Right lobe of liver (tissue), 6 donors: Measurements from ENCODE around the gene ZRANB3. TPM values are rescaled to one million over a fixed set of nuclear protein-coding genes. Genes with fewer than 3 reads are reported as not detected.
A peak's percentile ranks its signal among the peaks of the same experiment; 100 is the strongest.
"Not testable (repeated sequence)": the region's sequence is repeated elsewhere in the genome, so short reads cannot be mapped to it uniquely, and the experiment has no call there.

Experiments
- ATAC-seq, 4 donors: fragments of 200-7000 bp; cut with Tn5 transposase; one replicate each; pipeline ENCODE4 v1.9.1; 2020; ENCODE audit warnings: mild to moderate bottlenecking in 4 of 4, moderate library complexity in 4 of 4
- DNase-seq, 3 donors: peaks; one replicate each; pipeline ENCODE4 v3.0.0-alpha.2; 2020
- H3K27ac ChIP-seq, 3 donors: fragments of 200-600 bp; one replicate each; pipeline ENCODE4 v1.8.0; 2022
- H3K27me3 ChIP-seq, 2 donors: fragments of 200-600 bp; one replicate each; pipeline ENCODE4 v1.8.0; 2022
- H3K36me3 ChIP-seq, 4 donors: fragments of 200-600 bp; sonication (generic) in 1 of 4; one replicate each; pipeline versions ENCODE4 v1.5.1 to v1.8.0; 2017 to 2022; ENCODE audit warnings: control low read depth in 1 of 4
- H3K4me1 ChIP-seq, 4 donors: fragments of 200-600 bp; sonication (generic) in 1 of 4; one replicate each; pipeline versions ENCODE4 v1.5.1 to v1.8.0; 2017 to 2022; ENCODE audit warnings: control low read depth in 1 of 4
- H3K4me3 ChIP-seq, 3 donors: fragments of 200-600 bp; one replicate each; pipeline ENCODE4 v1.8.0; 2022
- H3K9me3 ChIP-seq, 4 donors: fragments of 200-600 bp; sonication (generic) in 1 of 4; one replicate each; pipeline versions ENCODE4 v1.5.1 to v1.8.0; 2017 to 2022; ENCODE audit warnings: control low read depth in 1 of 4
- CTCF ChIP-seq, 4 donors: fragments of 200-600 bp in 3 of 4; fragments of 450-650 bp in 1 of 4; IDR thresholded peaks; one replicate each; pipeline versions ENCODE4 v1.5.1 to v1.8.0; 2016 to 2022; ENCODE audit warnings: antibody characterized with exemption in 4 of 4, mild to moderate bottlenecking in 2 of 4
- POLR2A ChIP-seq: fragments of 450-650 bp; IDR thresholded peaks from one replicate; pipeline ENCODE4 v1.6.1; 2017; ENCODE audit warnings: antibody characterized with exemption, mild to moderate bottlenecking
- WGBS: methylation state at CpG from one replicate; pipeline ENCODE4 v1.1.6; 2018; ENCODE audit warnings: low coverage, low lambda C conversion rate; ENCODE audit not compliant: insufficient coverage; ENCODE audit errors: missing lambda C conversion rate; 5-methylcytosine and 5-hydroxymethylcytosine counted together
- intact Hi-C, 2 donors: fragments of 100-400 bp; cut with DNase I; formaldehyde crosslinking; loops; one replicate each; pipeline versions ENCODE4 v1.11.2 to v1.14.1; 2022
- small RNA-seq, 2 experiments: library from RNA; depleted of rRNA; stranded (forward); fragments of <200 nt; gene quantifications; one replicate each; pipeline ENCODE3, GENCODE V24; 2016
- total RNA-seq, 6 experiments: library from RNA; depleted of rRNA in 2 of 6; stranded (reverse); fragments of >200 nt in 2 of 6; fragmentation: NEBNext Ultra II Directional in 3 of 6; extraction: Animal tissue kit (Norgen Biotek cat#: 25700) in 3 of 6; gene quantifications; one replicate each; pipeline versions ENCODE4 v1.1.0 to v1.2.4, GENCODE V29; 2016 to 2023
- donor health status: DM: no; HTN: yes; CAD: no.
- donor health status: DM: no; HTN: no; CAD: no.
- donor health status: DM: no; HTN: no; CAD: no.
- donor health status: DM: no; HTN: yes; CAD: no.
- donor health status: DM: no; HTN: yes; CAD: no.

Gene ZRANB3
- total RNA-seq, 6 experiments from 2014 or later: 3.3 to 5.6 (median 4.0) TPM

- Histone ChIP-seq H3K27ac (no peak overlapping the region), H3K4me1 (peaks cover 0 to 19% (median 8%) of the 10 kb centered on the region in 4 donors), H3K27me3 (no peaks in the 10 kb centered on the region), H3K9me3 (no peaks in the 10 kb centered on the region), H3K36me3 (no peaks in the 10 kb centered on the region), H3K4me3 (no peak overlapping the region)
- WGBS: 78% methylated on average over 1 of the region's 1 CpG
- DNase-seq (no peak), ATAC-seq (peak; percentile 43 to 76 (median 66))
- intact Hi-C loops: no loop called here
- no peak for TF ChIP-seq POLR2A
- TF ChIP-seq CTCF (IDR thresholded peaks at IDR 0.05): no peak
Measured at GRCh38 chr2:135091681-135092080, 439.3 kb downstream of the ZRANB3 start.

- H3K27me3 ChIP-seq, DNase-seq, H3K36me3 ChIP-seq, H3K4me3 ChIP-seq, H3K9me3 ChIP-seq, intact Hi-C loops, ATAC-seq, H3K27ac ChIP-seq: not testable (repeated sequence)
- 92% methylated on average over 3 of the region's 4 CpGs for WGBS
- peaks cover 0 to 19% (median 8%) of the 10 kb centered on the region in 4 donors for H3K4me1 ChIP-seq
Measured at GRCh38 chr2:135089597-135089996, 441.4 kb downstream of the ZRANB3 start.

Small RNAs within 50 kb of the gene (small RNA-seq; reads per million reads assigned to genes)
- gene SNORA40B: 0.77 to 5.1 reads per million in 2 experiments

Other genes starting within 250 kb of the ZRANB3 start
- gene R3HDM1, start 266 bp upstream of the ZRANB3 start, total RNA-seq: 10 to 100 TPM in 4 of 6 experiments, 1 to 10 TPM in 2; 8.0 to 17.8 (median 12.2) TPM
- gene UBXN4, start 210.6 kb upstream of the ZRANB3 start, total RNA-seq: 10 to 100 TPM; 49.4 to 78.2 (median 62.5) TPM